ENCODE measurements around the gene ADI1.

The ADI1 gene

DNA sequence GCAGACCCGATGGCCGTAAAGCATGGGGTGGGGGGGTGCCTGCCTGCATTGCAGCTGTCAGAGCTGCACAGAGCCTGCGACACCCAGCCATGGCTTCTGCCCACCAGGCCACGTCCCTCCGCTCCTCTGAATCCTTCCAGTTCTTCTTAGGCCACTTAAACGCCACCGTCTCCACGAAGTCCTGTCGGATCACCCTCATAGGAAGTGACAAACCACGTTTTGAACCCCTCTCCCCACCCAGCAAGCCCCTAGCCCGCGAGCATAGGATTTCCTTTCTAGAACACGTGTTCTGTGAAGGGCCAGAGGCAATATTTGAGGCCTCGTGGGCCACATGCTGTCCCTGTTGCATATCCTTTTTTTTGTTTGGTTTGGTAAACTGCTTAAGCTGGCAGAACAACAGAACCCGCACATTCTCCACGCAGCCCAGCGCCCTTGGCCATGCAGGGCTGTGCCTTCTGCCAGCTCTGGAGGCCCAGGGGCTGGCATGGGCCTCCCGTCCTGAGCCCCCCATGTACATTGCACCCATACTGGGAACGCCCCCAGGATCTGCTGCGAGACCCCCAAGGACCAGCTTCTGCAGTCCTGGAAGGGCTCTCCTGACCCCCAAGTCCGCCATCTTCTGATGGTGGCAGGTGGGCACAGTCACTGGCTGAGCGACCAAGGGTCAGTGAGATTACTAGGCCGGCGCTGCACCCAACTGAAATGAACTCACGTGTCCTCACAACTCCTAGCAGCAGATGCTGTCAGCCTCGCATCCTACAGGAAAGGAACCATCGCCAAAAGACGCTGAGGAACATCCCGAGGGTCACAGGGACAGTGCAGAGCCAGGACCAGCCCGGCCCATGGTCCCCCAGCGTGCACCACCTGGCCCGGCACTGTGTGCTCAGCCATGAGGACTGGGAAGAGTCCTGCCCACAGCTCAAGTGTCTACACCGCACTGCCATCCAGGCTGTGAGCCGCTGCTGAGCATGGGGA, 35.1 kb downstream of the ADI1 start:
- TF ChIP-seq, protein P1, sequence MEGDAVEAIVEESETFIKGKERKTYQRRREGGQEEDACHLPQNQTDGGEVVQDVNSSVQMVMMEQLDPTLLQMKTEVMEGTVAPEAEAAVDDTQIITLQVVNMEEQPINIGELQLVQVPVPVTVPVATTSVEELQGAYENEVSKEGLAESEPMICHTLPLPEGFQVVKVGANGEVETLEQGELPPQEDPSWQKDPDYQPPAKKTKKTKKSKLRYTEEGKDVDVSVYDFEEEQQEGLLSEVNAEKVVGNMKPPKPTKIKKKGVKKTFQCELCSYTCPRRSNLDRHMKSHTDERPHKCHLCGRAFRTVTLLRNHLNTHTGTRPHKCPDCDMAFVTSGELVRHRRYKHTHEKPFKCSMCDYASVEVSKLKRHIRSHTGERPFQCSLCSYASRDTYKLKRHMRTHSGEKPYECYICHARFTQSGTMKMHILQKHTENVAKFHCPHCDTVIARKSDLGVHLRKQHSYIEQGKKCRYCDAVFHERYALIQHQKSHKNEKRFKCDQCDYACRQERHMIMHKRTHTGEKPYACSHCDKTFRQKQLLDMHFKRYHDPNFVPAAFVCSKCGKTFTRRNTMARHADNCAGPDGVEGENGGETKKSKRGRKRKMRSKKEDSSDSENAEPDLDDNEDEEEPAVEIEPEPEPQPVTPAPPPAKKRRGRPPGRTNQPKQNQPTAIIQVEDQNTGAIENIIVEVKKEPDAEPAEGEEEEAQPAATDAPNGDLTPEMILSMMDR (IDR thresholded peaks at IDR 0.05; ENCODE audit: insufficient read depth, missing control alignments), result no peak
- no peak for FAIRE-seq
- DNase-seq (ENCODE audit: insufficient read length, low spot score), result no peak

DNA sequence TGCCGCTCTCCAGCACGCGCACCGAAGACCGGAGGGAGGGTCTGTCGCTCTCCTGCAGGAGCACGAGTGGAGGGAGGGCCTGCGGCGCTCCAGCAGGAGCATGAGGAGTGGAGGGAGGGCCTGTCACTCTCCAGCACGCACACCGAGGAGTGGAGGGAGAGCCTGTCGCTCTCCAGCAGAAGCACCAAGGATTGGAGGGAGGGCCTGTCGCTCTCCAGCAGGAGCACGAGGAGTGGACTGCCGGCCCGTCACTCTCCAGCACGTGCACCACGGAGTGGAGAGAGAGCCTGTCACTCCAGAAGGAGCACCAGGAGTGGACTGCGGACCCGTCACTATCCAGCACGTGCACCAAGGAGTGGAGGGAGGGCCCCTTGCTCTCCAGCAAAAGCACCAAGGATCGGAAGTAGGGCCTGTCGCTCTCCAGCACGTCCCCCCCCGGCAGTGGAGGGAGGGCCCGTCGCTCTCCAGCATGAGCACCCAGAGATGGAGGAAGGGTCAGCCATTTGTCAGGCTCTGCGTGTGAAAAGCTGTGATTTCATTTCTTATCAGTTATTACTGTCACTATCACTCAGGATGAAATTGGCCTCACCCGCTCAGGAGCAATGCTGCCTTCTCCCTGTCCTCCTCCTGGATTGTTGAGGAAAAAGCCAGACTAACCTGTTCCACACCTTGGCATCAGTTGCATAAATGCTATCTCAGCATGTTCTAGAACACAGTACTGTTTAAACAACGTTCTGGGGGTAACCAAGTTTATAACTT, 35.9 kb downstream of the ADI1 start:
- DNase-seq (ENCODE audit: insufficient read length, low spot score) (no peak), FAIRE-seq (no peak)
- TF ChIP-seq, protein P1 (IDR thresholded peaks at IDR 0.05; ENCODE audit: insufficient read depth, missing control alignments), result no peak

DNA sequence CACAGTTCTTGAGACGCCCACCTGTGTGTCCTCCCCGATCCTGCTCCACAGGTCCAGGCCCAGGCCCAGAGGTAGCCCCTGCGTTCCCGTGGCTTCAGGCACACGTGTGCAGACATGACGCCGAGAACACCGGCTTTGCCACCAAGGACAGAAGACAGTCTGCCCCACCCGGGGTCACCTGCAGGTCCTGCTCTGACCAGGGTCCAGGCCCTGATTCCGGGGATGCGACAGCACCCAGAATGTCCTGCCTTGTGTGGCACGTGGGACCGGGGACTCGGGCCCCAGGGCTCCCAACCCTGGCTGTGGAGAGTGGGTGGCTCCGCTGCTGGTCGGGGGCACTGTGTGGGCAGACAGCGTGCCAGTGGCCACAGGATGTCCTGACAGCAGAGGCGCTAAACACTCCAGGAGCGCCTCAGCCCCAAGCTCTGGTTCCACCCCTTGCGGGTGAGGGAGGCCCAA, 36.9 kb downstream of the ADI1 start:
- no peak for FAIRE-seq
- DNase-seq (ENCODE audit: insufficient read length, low spot score), result no peak
- TF ChIP-seq, protein P1 (IDR thresholded peaks at IDR 0.05; ENCODE audit: insufficient read depth, missing control alignments), result no peak

DNA sequence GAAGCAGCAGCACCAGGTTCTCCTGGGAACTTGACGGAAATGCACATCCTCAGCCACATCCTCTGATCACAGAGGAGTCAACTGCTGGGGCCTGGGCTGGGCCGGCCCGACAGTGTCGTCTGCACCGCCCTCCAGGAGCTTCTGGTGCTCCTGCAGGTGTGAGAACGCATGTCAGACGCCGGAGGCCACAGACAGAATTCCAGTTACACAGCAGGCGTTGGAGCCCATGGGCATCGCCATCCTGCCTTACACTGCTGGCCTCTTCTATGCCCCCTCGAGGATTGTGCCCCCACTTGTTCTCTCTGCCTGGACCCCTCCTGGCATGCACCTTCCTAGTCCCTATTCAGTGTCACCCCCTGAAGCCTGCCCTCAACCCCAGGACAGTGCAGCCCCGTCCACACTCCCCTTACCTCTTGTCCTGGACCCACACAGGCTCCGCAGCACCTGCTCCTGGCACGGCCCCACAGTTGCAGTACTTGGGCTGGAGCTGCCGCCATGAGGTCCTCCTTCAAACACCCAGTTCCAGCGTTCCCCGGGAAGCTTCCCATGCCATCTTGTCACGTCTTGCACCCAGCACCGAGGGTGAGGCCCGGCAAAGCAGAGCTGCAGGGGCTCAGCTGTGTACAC, 37.5 kb downstream of the ADI1 start:
- TF ChIP-seq, protein P1 (IDR thresholded peaks at IDR 0.05; ENCODE audit: insufficient read depth, missing control alignments), result no peak
- FAIRE-seq, result no peak
- no peak for DNase-seq (ENCODE audit: insufficient read length, low spot score)

DNA sequence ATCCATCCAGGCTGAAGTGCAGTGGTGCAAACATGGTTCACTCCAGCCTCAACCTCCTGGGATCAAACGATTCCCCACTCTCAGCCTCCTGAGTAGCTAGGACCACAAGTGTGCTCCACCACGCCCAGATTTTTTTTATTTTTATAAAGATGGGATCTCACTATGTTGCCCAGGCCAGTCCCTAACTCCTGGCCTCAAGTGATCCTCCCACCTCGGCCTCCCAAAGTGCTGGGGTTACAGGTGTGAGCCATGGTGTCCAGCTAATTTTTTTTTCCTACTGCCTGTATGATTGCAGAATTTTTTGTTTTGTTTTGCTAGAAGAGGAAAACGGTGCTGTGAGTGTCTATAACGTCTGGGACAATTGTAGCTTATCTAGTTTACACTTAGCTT, 38.3 kb downstream of the ADI1 start:
- TF ChIP-seq, protein P1 (IDR thresholded peaks at IDR 0.05; ENCODE audit: insufficient read depth, missing control alignments), result no peak
- FAIRE-seq (no peak), DNase-seq (ENCODE audit: insufficient read length, low spot score) (no peak)

DNA sequence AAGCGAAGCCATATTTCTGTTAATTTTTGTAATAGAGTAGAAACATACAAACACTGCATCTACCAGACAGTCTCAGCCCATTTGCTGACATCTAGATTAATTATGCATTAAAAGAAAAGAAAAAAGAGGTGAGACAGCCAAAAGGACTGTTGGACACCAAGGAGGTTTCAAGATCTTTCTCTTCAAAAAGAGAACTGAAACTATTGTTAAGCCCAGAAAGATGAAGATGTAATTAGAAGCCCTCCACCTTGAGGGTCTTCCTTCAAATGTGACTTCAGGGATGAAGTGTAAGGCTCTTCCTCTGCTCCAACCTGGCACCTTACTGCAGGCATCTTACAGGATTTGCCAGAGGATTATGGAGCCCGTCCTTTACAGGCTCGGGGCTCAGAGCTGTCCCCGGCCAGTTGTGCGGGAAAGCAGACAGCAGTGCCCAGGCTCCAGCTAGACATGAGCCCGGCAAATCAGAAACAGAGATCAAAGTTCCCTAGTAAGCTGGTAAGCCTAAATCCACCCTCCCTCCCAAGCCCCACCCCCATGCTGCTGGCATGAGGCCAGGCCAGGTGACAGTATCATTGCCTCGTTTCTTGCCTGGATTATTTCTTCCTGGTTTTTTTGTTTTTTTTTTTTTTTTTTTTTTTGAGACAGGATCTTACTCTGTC, 38.9 kb downstream of the ADI1 start:
- DNase-seq (ENCODE audit: insufficient read length, low spot score) (peak; percentile 50), FAIRE-seq (no peak)
- TF ChIP-seq, protein P1 (IDR thresholded peaks at IDR 0.05; ENCODE audit: insufficient read depth, missing control alignments), result no peak
